Measurements from ENCODE around the gene CNNM4. TPM values are rescaled to one million over a fixed set of nuclear protein-coding genes. Genes with fewer than 3 reads are reported as not detected.

CNNM4 gene
- total RNA-seq, 1 experiment from 2014 or later, result 28.3 TPM

GRCh38 chr2:96800061-96801004, 39.6 kb downstream of the CNNM4 start:
- no peak for TF ChIP-seq CTCF (IDR thresholded peaks at IDR 0.05; ENCODE audit: insufficient read depth in 1 of 2, low read depth in 1 of 2, low read length in 1 of 2, severe bottlenecking in 1 of 2, unreplicated experiment in 1 of 2)
- no peak for DNase-seq
- Histone ChIP-seq H3K36me3 (ENCODE audit: control insufficient read depth, insufficient read depth, low read length) (peaks cover 10% of the 10 kb centered on the region), H3K4me1 (no peaks in the 10 kb centered on the region), H3K4me3 (ENCODE audit: low read depth, low read length) (no peak overlapping the region), H3K9me3 (no peaks in the 10 kb centered on the region), H3K27me3 (replicated peaks; ENCODE audit: control insufficient read depth, insufficient read depth, low read length) (no peaks in the 10 kb centered on the region)
- BruUV-seq (replicated peaks), result no TSS peak
- Mint-ChIP-seq H3K4me3 (ENCODE audit: unreplicated experiment) (no peak overlapping the region), H3K36me3 (ENCODE audit: insufficient read depth, unreplicated experiment) (no peaks in the 10 kb centered on the region), H3K4me1 (ENCODE audit: low read depth, unreplicated experiment) (no peaks in the 10 kb centered on the region), H3K9me3 (ENCODE audit: unreplicated experiment) (no peaks in the 10 kb centered on the region), H3K27me3 (ENCODE audit: insufficient read depth, unreplicated experiment) (no peaks in the 10 kb centered on the region), H3K27ac (ENCODE audit: unreplicated experiment) (no peak overlapping the region)
- intact Hi-C loops (cut with micrococcal nuclease; ENCODE audit: unreplicated experiment), result loop anchor here (5.0 kb wide), 2 partner anchors 38 to 198 kb away; partner anchors contain the start of gene CNNM4
- CTCF ChIA-PET, result interaction anchor here (0.6 to 1.3 kb wide), 4 partner anchors 33 to 69 kb away, joined by 3 to 10 read pairs (median 4); no protein-coding TSS in a partner anchor
- POLR2A ChIA-PET, result no interaction called here

GRCh38 chr2:96801005-96801785, 40.5 kb downstream of the CNNM4 start:
- no peaks in the 10 kb centered on the region for H3K9me3 Mint-ChIP-seq (ENCODE audit: unreplicated experiment)
- peaks cover 1% of the 10 kb centered on the region for H3K4me1 Mint-ChIP-seq (ENCODE audit: low read depth, unreplicated experiment)
- no peaks in the 10 kb centered on the region for H3K27me3 Mint-ChIP-seq (ENCODE audit: insufficient read depth, unreplicated experiment)
- intact Hi-C loops (cut with micrococcal nuclease; ENCODE audit: unreplicated experiment), result loop anchor here (5.0 kb wide), 2 partner anchors 39 to 199 kb away; partner anchors contain the start of gene CNNM4
- DNase-seq, result peak; percentile 65 to 75
- peaks cover 10% of the 10 kb centered on the region for H3K36me3 ChIP-seq (ENCODE audit: control insufficient read depth, insufficient read depth, low read length)
- no peaks in the 10 kb centered on the region for H3K4me1 ChIP-seq
- POLR2A ChIA-PET, result no interaction called here
- H3K27me3 ChIP-seq (replicated peaks; ENCODE audit: control insufficient read depth, insufficient read depth, low read length), result no peaks in the 10 kb centered on the region
- no peak overlapping the region for H3K4me3 ChIP-seq (ENCODE audit: low read depth, low read length)
- no peaks in the 10 kb centered on the region for H3K36me3 Mint-ChIP-seq (ENCODE audit: insufficient read depth, unreplicated experiment)
- no peak overlapping the region for H3K4me3 Mint-ChIP-seq (ENCODE audit: unreplicated experiment)
- CTCF ChIA-PET, result interaction anchor here (0.6 to 1.3 kb wide), 6 partner anchors 10 to 68 kb away, joined by 3 to 10 read pairs (median 3); partner anchors contain the start of gene CNNM3
- BruUV-seq (replicated peaks), result no TSS peak
- H3K27ac Mint-ChIP-seq (ENCODE audit: unreplicated experiment), result no peak overlapping the region
- peak; percentile 86 to 89 for TF ChIP-seq CTCF (IDR thresholded peaks at IDR 0.05; ENCODE audit: insufficient read depth in 1 of 2, low read depth in 1 of 2, low read length in 1 of 2, severe bottlenecking in 1 of 2, unreplicated experiment in 1 of 2)
- H3K9me3 ChIP-seq, result no peaks in the 10 kb centered on the region
